ENCODE results near the gene RHOXF1. TPM values are rescaled to one million over a fixed set of nuclear protein-coding genes. Genes with fewer than 3 reads are reported as not detected.
A peak's percentile ranks its signal among the peaks of the same experiment; 100 is the strongest.
"Not testable (repeated sequence)": the region's sequence is repeated elsewhere in the genome, so short reads cannot be mapped to it uniquely, and the experiment has no call there.

The RHOXF1 gene
- total and polyA plus RNA-seq, 2 experiments from 2014 or later, result 0.31 TPM; not detected in 1

DNA sequence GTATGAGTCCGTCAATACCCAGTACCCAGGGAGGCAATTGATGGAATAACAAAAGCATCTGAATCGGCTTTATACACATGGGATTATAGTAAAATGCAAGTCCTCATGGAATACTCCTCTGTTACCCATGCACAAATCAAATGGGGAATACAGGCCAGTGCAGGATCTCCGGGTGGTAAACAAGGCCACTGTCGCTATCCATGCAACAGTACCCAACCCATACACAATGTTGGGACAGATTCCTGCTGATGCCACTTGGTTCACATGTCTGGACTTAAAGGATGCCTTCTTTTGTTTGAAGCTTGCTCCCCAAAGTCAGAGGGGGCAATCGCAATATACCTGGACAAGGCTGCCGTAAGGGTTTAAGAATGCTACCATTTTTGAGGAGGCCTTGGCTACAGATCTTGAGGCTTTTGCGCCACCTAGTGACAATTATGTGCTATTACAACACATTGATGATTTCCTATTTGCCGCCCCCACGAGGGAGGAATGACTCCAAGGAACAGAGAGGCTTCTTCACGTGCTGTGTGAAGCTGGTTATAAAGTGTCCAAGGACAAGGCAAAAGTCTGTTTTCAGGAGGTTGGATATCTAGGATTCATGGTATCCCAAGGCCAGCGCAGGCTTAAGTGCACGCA is 34.5 kb upstream of the RHOXF1 start:
- peak; percentile 61 for ATAC-seq
- Mint-ChIP-seq H3K36me3 (ENCODE audit: low read depth) (peaks cover 33% of the 10 kb centered on the region), H3K9me3 (peaks cover 38% of the 10 kb centered on the region)
- H2AFZ ChIP-seq; H3K27me3 ChIP-seq (ENCODE audit: insufficient read depth); H3K79me2 ChIP-seq (replicated peaks; ENCODE audit: insufficient read depth); H3K4me1 Mint-ChIP-seq; H3K4me1 ChIP-seq (ENCODE audit: insufficient read depth); H3K9me2 ChIP-seq (ENCODE audit: insufficient read depth); H3K4me3 Mint-ChIP-seq; H4K20me1 ChIP-seq (replicated peaks; ENCODE audit: insufficient read depth); H3K36me3 ChIP-seq (ENCODE audit: insufficient read depth); H3K27ac Mint-ChIP-seq; H3K4me2 ChIP-seq; H3F3A ChIP-seq (replicated peaks; ENCODE audit: low read depth); H3K27ac ChIP-seq (ENCODE audit: low read depth); H3K4me3 ChIP-seq; H3K27me3 Mint-ChIP-seq (ENCODE audit: insufficient read depth, low read depth, poor library complexity); DNase-seq (ENCODE audit: low spot score): not testable (repeated sequence)

- H3K4me3 Mint-ChIP-seq, result no peak overlapping the region
- Histone ChIP-seq H3K4me1 (ENCODE audit: insufficient read depth) (peaks cover 14% of the 10 kb centered on the region; the same call in 1 of the 2 replicates), H3F3A (replicated peaks; ENCODE audit: low read depth) (no peaks in the 10 kb centered on the region), H4K20me1 (replicated peaks; ENCODE audit: insufficient read depth) (no peaks in the 10 kb centered on the region), H3K27ac (ENCODE audit: low read depth) (no peak overlapping the region), H3K36me3 (ENCODE audit: insufficient read depth) (no peaks in the 10 kb centered on the region), H3K79me2 (replicated peaks; ENCODE audit: insufficient read depth) (no peaks in the 10 kb centered on the region), H3K9me2 (ENCODE audit: insufficient read depth) (no peaks in the 10 kb centered on the region), H3K4me2 (no peak overlapping the region), H2AFZ (no peak overlapping the region), H3K4me3 (no peak overlapping the region), H3K27me3 (ENCODE audit: insufficient read depth) (no peaks in the 10 kb centered on the region)
- DNase-seq (ENCODE audit: low spot score) (no peak), ATAC-seq (no peak)
- peaks cover 8% of the 10 kb centered on the region; the same call in 2 of the 3 replicates for H3K4me1 Mint-ChIP-seq
- H3K36me3 Mint-ChIP-seq (ENCODE audit: low read depth), result peaks cover 49% of the 10 kb centered on the region
- peaks cover 53% of the 10 kb centered on the region for H3K9me3 Mint-ChIP-seq
- H3K27ac Mint-ChIP-seq, result no peak overlapping the region
- TF ChIP-seq ZNF114 (CRISPR knock-in tag; IDR thresholded peaks at IDR 0.05) (no peak), ETS1 (IDR thresholded peaks at IDR 0.05) (no peak), EZH2 (IDR thresholded peaks at IDR 0.05; ENCODE audit: low read depth, unreplicated experiment) (no peak), CREB1 (CRISPR knock-in tag; IDR thresholded peaks at IDR 0.05; ENCODE audit: low read depth) (no peak), EZH2phosphoT487 (IDR thresholded peaks at IDR 0.05; ENCODE audit: unreplicated experiment) (no peak)
- TF ChIP-seq, protein P1, sequence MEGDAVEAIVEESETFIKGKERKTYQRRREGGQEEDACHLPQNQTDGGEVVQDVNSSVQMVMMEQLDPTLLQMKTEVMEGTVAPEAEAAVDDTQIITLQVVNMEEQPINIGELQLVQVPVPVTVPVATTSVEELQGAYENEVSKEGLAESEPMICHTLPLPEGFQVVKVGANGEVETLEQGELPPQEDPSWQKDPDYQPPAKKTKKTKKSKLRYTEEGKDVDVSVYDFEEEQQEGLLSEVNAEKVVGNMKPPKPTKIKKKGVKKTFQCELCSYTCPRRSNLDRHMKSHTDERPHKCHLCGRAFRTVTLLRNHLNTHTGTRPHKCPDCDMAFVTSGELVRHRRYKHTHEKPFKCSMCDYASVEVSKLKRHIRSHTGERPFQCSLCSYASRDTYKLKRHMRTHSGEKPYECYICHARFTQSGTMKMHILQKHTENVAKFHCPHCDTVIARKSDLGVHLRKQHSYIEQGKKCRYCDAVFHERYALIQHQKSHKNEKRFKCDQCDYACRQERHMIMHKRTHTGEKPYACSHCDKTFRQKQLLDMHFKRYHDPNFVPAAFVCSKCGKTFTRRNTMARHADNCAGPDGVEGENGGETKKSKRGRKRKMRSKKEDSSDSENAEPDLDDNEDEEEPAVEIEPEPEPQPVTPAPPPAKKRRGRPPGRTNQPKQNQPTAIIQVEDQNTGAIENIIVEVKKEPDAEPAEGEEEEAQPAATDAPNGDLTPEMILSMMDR (conservative IDR thresholded peaks at IDR 0.05; ENCODE audit: low read depth in 2 of 2), result no peak
- peaks cover 2% of the 10 kb centered on the region for H3K27me3 Mint-ChIP-seq (ENCODE audit: insufficient read depth, low read depth, poor library complexity)
These were observed 31.8 kb upstream of the RHOXF1 start for GRCh38 chrX:120147537-120147936.

- not testable (repeated sequence) for H3K4me2 ChIP-seq; DNase-seq (ENCODE audit: low spot score); H3K4me3 ChIP-seq; H3F3A ChIP-seq (replicated peaks; ENCODE audit: low read depth); H3K27me3 ChIP-seq (ENCODE audit: insufficient read depth); H2AFZ ChIP-seq; H4K20me1 ChIP-seq (replicated peaks; ENCODE audit: insufficient read depth); H3K27me3 Mint-ChIP-seq (ENCODE audit: insufficient read depth, low read depth, poor library complexity); H3K27ac Mint-ChIP-seq; H3K79me2 ChIP-seq (replicated peaks; ENCODE audit: insufficient read depth); H3K9me2 ChIP-seq (ENCODE audit: insufficient read depth); H3K36me3 ChIP-seq (ENCODE audit: insufficient read depth); H3K27ac ChIP-seq (ENCODE audit: low read depth); H3K4me3 Mint-ChIP-seq; ATAC-seq
- H3K9me3 Mint-ChIP-seq, result peaks cover 53% of the 10 kb centered on the region
- H3K4me1 ChIP-seq (ENCODE audit: insufficient read depth), result peaks cover 21% of the 10 kb centered on the region; the same call in 1 of the 2 replicates
- H3K4me1 Mint-ChIP-seq, result peaks cover 11% of the 10 kb centered on the region
- peaks cover 49% of the 10 kb centered on the region for H3K36me3 Mint-ChIP-seq (ENCODE audit: low read depth)
These were observed 30.6 kb upstream of the RHOXF1 start for GRCh38 chrX:120146323-120146722.
